Endometrial microvascular endothelial cells (primary cell): ENCODE measurements around the gene PRKG1. TPM values are rescaled to one million over a fixed set of nuclear protein-coding genes. Genes with fewer than 3 reads are reported as not detected.
"Not testable (repeated sequence)": the region's sequence is repeated elsewhere in the genome, so short reads cannot be mapped to it uniquely, and the experiment has no call there.

Source experiments
- in situ Hi-C: cut with HindIII; loops from 2 replicates; pipeline ENCODE4 v1.10.0; 2017; ENCODE audit warnings: low sequenced_read_pairs, low pct_unique_long_range_greater_than_20kb; ENCODE audit errors: inconsistent ontology term
- total RNA-seq: library from RNA; depleted of rRNA; stranded (reverse); fragments of >200 nt; gene quantifications from one replicate; pipeline ENCODE4 v1.2.3, GENCODE V29; 2015; ENCODE audit errors: inconsistent ontology term

PRKG1 gene
- total RNA-seq, 1 donor from 2014 or later: not detected

- in situ Hi-C loops: no loop called here
Observed at GRCh38 chr10:51203359-51203758, 129.1 kb downstream of the PRKG1 start.

- in situ Hi-C loops: no loop called here
Observed at GRCh38 chr10:51204066-51204465, 129.8 kb downstream of the PRKG1 start.

- in situ Hi-C loops: no loop called here
Observed at GRCh38 chr10:51204701-51205100, 130.4 kb downstream of the PRKG1 start.

GRCh38 chr10:51206500-51206899 lies 132.2 kb downstream of the PRKG1 start:
- in situ Hi-C loops: no loop called here

- in situ Hi-C loops: not testable (repeated sequence)
Observed at GRCh38 chr10:51212937-51213336, 138.7 kb downstream of the PRKG1 start.

GRCh38 chr10:51214207-51215196 lies 140.2 kb downstream of the PRKG1 start:
- in situ Hi-C loops: no loop called here

GRCh38 chr10:51215951-51216834 lies 141.9 kb downstream of the PRKG1 start:
- in situ Hi-C loops: no loop called here

- in situ Hi-C loops: no loop called here
Observed at GRCh38 chr10:51217505-51217904, 143.2 kb downstream of the PRKG1 start.

GRCh38 chr10:51224671-51225161 lies 150.4 kb downstream of the PRKG1 start:
- in situ Hi-C loops: no loop called here

GRCh38 chr10:51227897-51228713 lies 153.8 kb downstream of the PRKG1 start:
- in situ Hi-C loops: no loop called here

- in situ Hi-C loops: no loop called here
Observed at GRCh38 chr10:51228714-51229100, 154.4 kb downstream of the PRKG1 start.

GRCh38 chr10:51230887-51231585 lies 156.7 kb downstream of the PRKG1 start:
- in situ Hi-C loops: no loop called here

- in situ Hi-C loops: no loop called here
Observed at GRCh38 chr10:51231754-51232153, 157.5 kb downstream of the PRKG1 start.

GRCh38 chr10:51233337-51234100 lies 159.2 kb downstream of the PRKG1 start:
- in situ Hi-C loops: no loop called here

- in situ Hi-C loops: no loop called here
Observed at GRCh38 chr10:51235865-51236264, 161.6 kb downstream of the PRKG1 start.

GRCh38 chr10:51239006-51239405 lies 164.7 kb downstream of the PRKG1 start:
- in situ Hi-C loops: no loop called here

GRCh38 chr10:51241461-51241860 lies 167.2 kb downstream of the PRKG1 start:
- in situ Hi-C loops: no loop called here
